ENCODE data around the gene HOXA11. TPM values are rescaled to one million over a fixed set of nuclear protein-coding genes. Genes with fewer than 3 reads are reported as not detected.

HOXA11 gene
- total and polyA plus RNA-seq, 8 donors: 5.2 TPM; not detected in 7

- TF ChIP-seq EP300 (IDR thresholded peaks at IDR 0.05) (no peak), POLR2A (IDR thresholded peaks at IDR 0.05) (no peak), POLR2AphosphoS5 (IDR thresholded peaks at IDR 0.05) (no peak), CTCF (IDR thresholded peaks at IDR 0.05) (no peak)
- Histone ChIP-seq H3K4me1 (peaks cover 29 to 44% (median 36%) of the 10 kb centered on the region in 4 donors), H3K9me3 (peaks cover 0 to 7% (median 0%) of the 10 kb centered on the region in 4 donors), H3K27me3 (peaks cover 47 to 100% (median 97%) of the 10 kb centered on the region in 3 donors), H3K4me3 (peak overlapping the region in 1 of 4 donors; percentile 22), H3K27ac (no peak overlapping the region), H3K36me3 (no peaks in the 10 kb centered on the region)
- DNase-seq: peak in 1 of 2 donors; percentile 44
- intact Hi-C loops (cut with DNase I; ENCODE audit: low total_unique reads): loop anchor here (10.0 kb wide), 3 partner anchors 370 to 810 kb away; no protein-coding TSS in a partner anchor
- WGBS, 5 donors: 5 to 9% (median 7%) methylated on average over 35 to 41 of the region's 41 CpGs
Observed at GRCh38 chr7:27204851-27205322, 19.9 kb upstream of the HOXA11 start.

- no peak overlapping the region for H3K4me3 ChIP-seq
Observed at GRCh38 chr7:27203964-27204594, 19.0 kb upstream of the HOXA11 start.

GRCh38 chr7:27203365-27203953 is 18.4 kb upstream of the HOXA11 start:
- DNase-seq: no peak

More at GRCh38 chr7:27203964-27204594, 19.0 kb upstream of the HOXA11 start:
- Histone ChIP-seq H3K9me3 (peaks cover 0 to 7% (median 0%) of the 10 kb centered on the region in 4 donors), H3K27ac (no peak overlapping the region), H3K27me3 (peaks cover 50 to 100% (median 95%) of the 10 kb centered on the region in 3 donors), H3K4me1 (peaks cover 34 to 49% (median 41%) of the 10 kb centered on the region in 4 donors), H3K36me3 (no peaks in the 10 kb centered on the region)
- no peak for TF ChIP-seq EP300 (IDR thresholded peaks at IDR 0.05)
- TF ChIP-seq CTCF (IDR thresholded peaks at IDR 0.05): no peak
- TF ChIP-seq POLR2A (IDR thresholded peaks at IDR 0.05): no peak
- TF ChIP-seq POLR2AphosphoS5 (IDR thresholded peaks at IDR 0.05): no peak
- 13 to 20% (median 16%) methylated on average over 4 of the region's 4 CpGs for WGBS, 5 donors
- intact Hi-C loops (cut with DNase I; ENCODE audit: low total_unique reads): loop anchor here (10.0 kb wide), 3 partner anchors 371 to 811 kb away; no protein-coding TSS in a partner anchor
- no peak for DNase-seq

GRCh38 chr7:27202862-27203134 is 17.8 kb upstream of the HOXA11 start:
- intact Hi-C loops (cut with DNase I; ENCODE audit: low total_unique reads): loop anchor here (10.0 kb wide), 3 partner anchors 372 to 812 kb away; no protein-coding TSS in a partner anchor
- Histone ChIP-seq H3K27ac (no peak overlapping the region), H3K9me3 (peaks cover 0 to 7% (median 0%) of the 10 kb centered on the region in 4 donors), H3K27me3 (peaks cover 63 to 100% (median 96%) of the 10 kb centered on the region in 3 donors), H3K36me3 (no peaks in the 10 kb centered on the region), H3K4me1 (peaks cover 39 to 61% (median 52%) of the 10 kb centered on the region in 4 donors), H3K4me3 (no peak overlapping the region)
- TF ChIP-seq CTCF (IDR thresholded peaks at IDR 0.05): no peak
- no peak for TF ChIP-seq EP300 (IDR thresholded peaks at IDR 0.05)
- TF ChIP-seq POLR2A (IDR thresholded peaks at IDR 0.05): no peak
- TF ChIP-seq POLR2AphosphoS5 (IDR thresholded peaks at IDR 0.05): no peak
- DNase-seq: no peak
- 4 to 16% (median 11%) methylated on average over 3 of the region's 3 CpGs for WGBS, 5 donors

More at GRCh38 chr7:27203365-27203953, 18.4 kb upstream of the HOXA11 start:
- Histone ChIP-seq H3K9me3 (peaks cover 0 to 7% (median 0%) of the 10 kb centered on the region in 4 donors), H3K27ac (no peak overlapping the region), H3K4me3 (no peak overlapping the region), H3K36me3 (no peaks in the 10 kb centered on the region), H3K4me1 (peaks cover 39 to 56% (median 47%) of the 10 kb centered on the region in 4 donors), H3K27me3 (peaks cover 56 to 100% (median 95%) of the 10 kb centered on the region in 3 donors)
- 10 to 16% (median 14%) methylated on average over 9 to 10 of the region's 10 CpGs for WGBS, 5 donors
- intact Hi-C loops (cut with DNase I; ENCODE audit: low total_unique reads): loop anchor here (10.0 kb wide), 3 partner anchors 371 to 811 kb away; no protein-coding TSS in a partner anchor
- TF ChIP-seq POLR2AphosphoS5 (IDR thresholded peaks at IDR 0.05): no peak
